H1 (cell line): ENCODE results near the gene DSTN. TPM values are rescaled to one million over a fixed set of nuclear protein-coding genes. Genes with fewer than 3 reads are reported as not detected.

Experiments used
- CTCF ChIA-PET: fragments of 300-600 bp; sonication (Branson Sonifier 250); formaldehyde crosslinking; loops from one replicate; lab custom pipeline; 2021; ENCODE audit not compliant: partially characterized antibody; lab: Charles Lee
- POLR2A ChIA-PET: fragments of 300-600 bp; sonication (Branson Sonifier 250); formaldehyde crosslinking; loops from one replicate; lab custom pipeline; 2021; ENCODE audit warnings: inconsistent platforms; ENCODE audit not compliant: partially characterized antibody; lab: Charles Lee
- DNase-seq, 2 experiments: peaks; one replicate each; pipeline versions ENCODE4 v3.0.0 to v3.0.0-alpha.2; 2010 to 2022; ENCODE audit warnings: low spot score in 2 of 2, low read depth in 1 of 2, mixed read lengths in 1 of 2
- FAIRE-seq: peaks from 2 replicates; lab custom pipeline; 2011; peaks lifted over from hg19 to GRCh38; lab: Jason Lieb, UNC
- H2AFZ ChIP-seq: 2 replicates; pipeline ENCODE4 v1.8.1; 2012; ENCODE audit warnings: low read length, inconsistent platforms
- H2AK5ac ChIP-seq: 2 replicates; pipeline ENCODE4 v1.6.1; 2013; ENCODE audit warnings: low read depth, low read length
- H2BK120ac ChIP-seq: replicated peaks from 2 replicates; pipeline ENCODE3; 2013; ENCODE audit warnings: low read depth, low read length, inconsistent platforms
- H2BK12ac ChIP-seq: 2 replicates; pipeline ENCODE4 v1.6.1; 2013; ENCODE audit warnings: low read depth, low read length
- H2BK15ac ChIP-seq: 2 replicates; pipeline ENCODE4 v1.6.1; 2013; ENCODE audit warnings: low read length
- H2BK20ac ChIP-seq: 2 replicates; pipeline ENCODE4 v1.6.1; 2013; ENCODE audit warnings: low read length
- H2BK5ac ChIP-seq: 2 replicates; pipeline ENCODE4 v1.6.1; 2013; ENCODE audit warnings: low read depth, low read length
- H3K14ac ChIP-seq: 2 replicates; pipeline ENCODE4 v1.6.1; 2013; ENCODE audit warnings: inconsistent platforms; ENCODE audit not compliant: insufficient read length
- H3K18ac ChIP-seq: 2 replicates; pipeline ENCODE4 v1.6.1; 2013; ENCODE audit warnings: low read length; ENCODE audit errors: extremely low read depth
- H3K23ac ChIP-seq: 2 replicates; pipeline ENCODE4 v1.6.1; 2013; ENCODE audit warnings: inconsistent platforms; ENCODE audit not compliant: insufficient read length
- H3K23me2 ChIP-seq: 2 replicates; pipeline ENCODE4 v1.6.1; 2013; ENCODE audit warnings: low read depth, low read length
- H3K27ac ChIP-seq: 2 replicates; pipeline ENCODE4 v1.6.1; 2011; ENCODE audit warnings: low read depth, low read length, inconsistent platforms
- H3K27me3 ChIP-seq, 4 experiments: replicated peaks in 1 of 4; 1 replicate in 1 of 4; 2 replicates in 3 of 4; pipeline versions ENCODE4 v1.6.1 to v1.8.1; 2011 to 2013; ENCODE audit warnings: low read length in 3 of 4, mild to moderate bottlenecking in 3 of 4, inconsistent platforms in 2 of 4, mixed read lengths in 2 of 4, moderate library complexity in 1 of 4; ENCODE audit not compliant: control insufficient read depth in 3 of 4, insufficient read depth in 3 of 4; ENCODE audit errors: extremely low read depth in 1 of 4
- H3K36me3 ChIP-seq, 4 experiments: 2 replicates each; pipeline versions ENCODE4 v1.6.1 to v1.8.1; 2011 to 2013; ENCODE audit warnings: mild to moderate bottlenecking in 4 of 4, low read length in 3 of 4, moderate library complexity in 2 of 4, control low read depth in 1 of 4, inconsistent platforms in 1 of 4; ENCODE audit not compliant: insufficient read depth in 4 of 4, control insufficient read depth in 2 of 4
- H3K4ac ChIP-seq: replicated peaks from 2 replicates; pipeline ENCODE3; 2013; ENCODE audit warnings: low read length, low read depth, mixed read lengths, inconsistent platforms; ENCODE audit not compliant: insufficient read length
- H3K4me1 ChIP-seq, 4 experiments: replicated peaks in 1 of 4; 1 replicate in 1 of 4; 2 replicates in 3 of 4; pipeline versions ENCODE4 v1.6.1 to v1.8.1; 2011 to 2013; ENCODE audit warnings: low read length in 3 of 4, inconsistent platforms in 2 of 4, mixed read lengths in 1 of 4; ENCODE audit not compliant: insufficient read depth in 4 of 4, control insufficient read depth in 3 of 4
- H3K4me2 ChIP-seq, 2 experiments: 2 replicates each; pipeline versions ENCODE4 v1.6.1 to v1.8.1; 2011 to 2013; ENCODE audit warnings: low read depth in 2 of 2, low read length in 2 of 2, control low read depth in 1 of 2, inconsistent platforms in 1 of 2, mild to moderate bottlenecking in 1 of 2; ENCODE audit not compliant: insufficient read depth in 1 of 2
- H3K4me3 ChIP-seq, 4 experiments: fragments of 200-600, 300-600 bp in 1 of 4; sonication (generic), shearing (Covaris generic), sonication (Bioruptor Twin) in 1 of 4; 2 replicates each; pipeline versions ENCODE4 v1.5.1 to v1.8.1; 2011 to 2016; ENCODE audit warnings: low read length in 4 of 4, low read depth in 3 of 4, control low read depth in 2 of 4, inconsistent platforms in 2 of 4, mild to moderate bottlenecking in 2 of 4, mixed read lengths in 1 of 4, moderate library complexity in 1 of 4; ENCODE audit not compliant: insufficient read depth in 2 of 4; ENCODE audit errors: extremely low read depth in 1 of 4
- H3K56ac ChIP-seq: replicated peaks from 2 replicates; pipeline ENCODE3; 2013; ENCODE audit warnings: low read depth, mild to moderate bottlenecking, mixed read lengths, low read length, inconsistent platforms; ENCODE audit not compliant: insufficient read length
- H3K79me1 ChIP-seq: 2 replicates; pipeline ENCODE4 v1.6.1; 2013; ENCODE audit warnings: low read depth, low read length, control low read depth
- H3K79me2 ChIP-seq, 2 experiments: 2 replicates each; pipeline versions ENCODE4 v1.6.1 to v1.8.1; 2012 to 2013; ENCODE audit warnings: low read length in 2 of 2, mild to moderate bottlenecking in 2 of 2, inconsistent platforms in 1 of 2; ENCODE audit not compliant: insufficient read depth in 2 of 2, control insufficient read depth in 1 of 2
- H3K9ac ChIP-seq, 4 experiments: replicated peaks in 1 of 4; 1 replicate in 1 of 4; 2 replicates in 3 of 4; pipeline versions ENCODE4 v1.6.1 to v1.8.1; 2011 to 2013; ENCODE audit warnings: low read depth in 3 of 4, low read length in 3 of 4, control low read depth in 2 of 4, mild to moderate bottlenecking in 2 of 4, moderate library complexity in 2 of 4, inconsistent platforms in 1 of 4; ENCODE audit errors: extremely low read depth in 1 of 4
- H3K9me3 ChIP-seq, 2 experiments: 2 replicates each; pipeline versions ENCODE4 v1.6.1 to v1.8.1; 2012 to 2013; ENCODE audit warnings: mild to moderate bottlenecking in 2 of 2, moderate library complexity in 2 of 2, control low read depth in 1 of 2, inconsistent platforms in 1 of 2, low read depth in 1 of 2, low read length in 1 of 2, mixed read lengths in 1 of 2; ENCODE audit not compliant: insufficient read depth in 2 of 2
- H4K20me1 ChIP-seq, 2 experiments: replicated peaks in 1 of 2; 2 replicates each; pipeline versions ENCODE3 to v1.8.1; 2011 to 2013; ENCODE audit warnings: inconsistent platforms in 2 of 2, low read length in 2 of 2, mild to moderate bottlenecking in 1 of 2; ENCODE audit not compliant: insufficient read depth in 2 of 2, control insufficient read depth in 1 of 2
- H4K5ac ChIP-seq: 2 replicates; pipeline ENCODE4 v1.6.1; 2013; ENCODE audit warnings: low read length, low read depth, mixed read lengths, inconsistent platforms; ENCODE audit not compliant: insufficient read length
- H4K8ac ChIP-seq: 2 replicates; pipeline ENCODE4 v1.8.0; 2013; ENCODE audit warnings: mild to moderate bottlenecking, moderate library complexity, low read length, inconsistent platforms; ENCODE audit not compliant: insufficient read depth; ENCODE audit errors: extremely low read depth
- H4K91ac ChIP-seq: replicated peaks from 2 replicates; pipeline ENCODE3; 2013; ENCODE audit warnings: low read length, mixed read lengths, inconsistent platforms; ENCODE audit not compliant: insufficient read length
- BACH1 ChIP-seq: IDR thresholded peaks from 2 replicates; pipeline ENCODE4 v1.6.1; 2012; ENCODE audit warnings: low read length, improper control_type of control experiment
- GABPA ChIP-seq: IDR thresholded peaks from 2 replicates; pipeline ENCODE4 v1.6.1; 2011; ENCODE audit warnings: mild to moderate bottlenecking, low read length, moderate library complexity, borderline replicate concordance; ENCODE audit not compliant: insufficient read depth
- TCF12 ChIP-seq: IDR thresholded peaks from 2 replicates; pipeline ENCODE4 v1.6.1; 2011; ENCODE audit warnings: low read depth, mild to moderate bottlenecking, low read length
- whole genome bisulfite sequencing, 2 experiments: shearing (Covaris generic) in 1 of 2; methylation state at CpG; one replicate each; pipeline versions ENCODE4 v1.1.6 to v1.1.7; 2013 to 2015; ENCODE audit warnings: low lambda C conversion rate in 2 of 2, mixed read lengths in 2 of 2, inconsistent platforms in 1 of 2, low coverage in 1 of 2, missing lambda C conversion rate in 1 of 2; ENCODE audit not compliant: insufficient replicate concordance in 2 of 2, insufficient coverage in 1 of 2, insufficient read length in 1 of 2; ENCODE audit errors: extremely low coverage in 1 of 2, missing lambda C conversion rate in 1 of 2; 5-methylcytosine and 5-hydroxymethylcytosine counted together
- polyA plus RNA-seq, 7 experiments: library from polyadenylated mRNA; depleted of rRNA in 3 of 7; stranded (reverse) in 5 of 7; unstranded in 2 of 7; fragments of >200 nt in 5 of 7; fragments of 200-250 nt in 2 of 7; gene quantifications; 1 replicate in 5 of 7; 2 replicates in 1 of 7; 4 replicates in 1 of 7; pipeline versions ENCODE4 v1.2.1 to v1.2.3, GENCODE V29; 2011 to 2013; ENCODE audit warnings: missing spikeins in 2 of 7, mixed read lengths in 2 of 7
- total RNA-seq: library from RNA; stranded (reverse); fragmentation: NEBNext Ultra II Directional; extraction: Animal tissue kit (Norgen Biotek cat#: 25700); gene quantifications from 2 replicates; pipeline ENCODE4 v1.2.1, GENCODE V29; 2021
- TF ChIP-seq, protein P1 (sequence below): IDR thresholded peaks from 2 replicates; pipeline ENCODE4 v1.6.1; 2012; ENCODE audit warnings: inconsistent platforms
- TF ChIP-seq, protein P2 (sequence below): IDR thresholded peaks from 2 replicates; pipeline ENCODE4 v1.6.1; 2012; ENCODE audit warnings: low read length, inconsistent platforms

DSTN gene
- total and polyA plus RNA-seq, 2 of the 8 experiments (the other 6 are each of a cell fraction or from before 2014, with no cell fraction given): 43.3 to 208 TPM

DNA sequence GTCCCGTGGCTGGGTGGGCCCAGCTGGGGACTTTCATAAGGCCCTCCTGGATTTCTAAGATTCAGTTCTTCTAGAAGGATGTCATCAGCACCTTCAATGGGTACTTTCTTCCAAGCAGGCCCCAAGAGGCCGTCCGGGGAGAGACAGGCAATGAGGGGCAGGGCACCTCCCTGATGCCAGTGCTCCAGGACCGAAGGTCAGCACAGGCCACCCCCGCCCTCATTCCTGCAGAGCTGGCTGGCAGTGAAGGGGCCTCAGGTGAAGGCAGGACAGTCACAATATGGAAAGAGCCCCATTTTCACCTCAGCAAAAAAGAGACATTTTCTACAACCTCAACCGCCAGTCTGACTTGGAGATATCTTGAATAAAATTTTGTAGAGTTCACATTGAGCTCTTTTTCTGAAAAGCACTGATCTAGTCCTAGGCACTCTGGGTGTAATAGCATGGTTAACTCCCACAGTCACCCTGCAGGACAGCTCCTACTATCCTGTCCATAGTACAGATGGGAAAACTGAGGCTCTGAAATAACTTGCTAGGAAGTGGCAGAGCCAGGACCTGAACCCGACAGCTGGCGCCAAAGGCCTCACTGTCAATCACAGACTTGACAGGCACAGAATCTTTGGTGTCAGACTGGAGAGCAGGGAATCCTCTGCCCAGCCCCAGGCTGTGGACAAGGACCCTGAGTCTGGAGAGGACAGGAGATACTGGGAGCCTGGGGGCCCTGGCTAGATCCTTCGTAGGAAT lies 61.9 kb downstream of the DSTN start:
- Histone ChIP-seq H2BK20ac (no peak overlapping the region), H2AFZ (no peak overlapping the region), H3K4ac (no peak overlapping the region), H3K4me3 (no peak overlapping the region), H3K36me3 (peaks cover 21 to 46% (median 42%) of the 10 kb centered on the region in 4 experiments), H2BK120ac (no peak overlapping the region), H3K23ac (no peak overlapping the region), H3K4me1 (peaks cover 0 to under 1% (median under 1%) of the 10 kb centered on the region in 4 experiments; a peak in 2 of 7 replicates), H3K18ac (no peak overlapping the region), H3K27ac (no peak overlapping the region), H4K8ac (no peak overlapping the region; the same call in 1 of the 2 replicates), H2BK5ac (no peak overlapping the region), H3K27me3 (no peaks in the 10 kb centered on the region), H3K56ac (no peak overlapping the region), H3K79me1 (peaks cover 2% of the 10 kb centered on the region), H4K20me1 (peaks cover 2 to 17% of the 10 kb centered on the region in 2 experiments), H2BK12ac (no peak overlapping the region), H3K23me2 (no peaks in the 10 kb centered on the region), H3K14ac (no peak overlapping the region), H4K91ac (no peak overlapping the region), H2AK5ac (no peak overlapping the region), H2BK15ac (no peak overlapping the region), H3K4me2 (no peak overlapping the region), H3K9me3 (no peaks in the 10 kb centered on the region), H4K5ac (no peak overlapping the region), H3K9ac (no peak overlapping the region), H3K79me2 (no peaks in the 10 kb centered on the region)
- ChIA-PET CTCF (interaction anchor here (0.9 to 8.3 kb wide), 6 partner anchors 8 to 17 kb away, joined by 3 to 95 read pairs (median 4); no protein-coding TSS in a partner anchor), POLR2A (no interaction called here)
- DNase-seq (no peak), FAIRE-seq (no peak)
- WGBS, 2 experiments: 91% methylated on average over 9 of the region's 9 CpGs; no CpG with 5 or more reads in 1 of the 2 experiments
- TF ChIP-seq BACH1 (no peak), GABPA (no peak), TCF12 (no peak)
- TF ChIP-seq, protein P1, sequence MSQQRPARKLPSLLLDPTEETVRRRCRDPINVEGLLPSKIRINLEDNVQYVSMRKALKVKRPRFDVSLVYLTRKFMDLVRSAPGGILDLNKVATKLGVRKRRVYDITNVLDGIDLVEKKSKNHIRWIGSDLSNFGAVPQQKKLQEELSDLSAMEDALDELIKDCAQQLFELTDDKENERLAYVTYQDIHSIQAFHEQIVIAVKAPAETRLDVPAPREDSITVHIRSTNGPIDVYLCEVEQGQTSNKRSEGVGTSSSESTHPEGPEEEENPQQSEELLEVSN: no peak
- TF ChIP-seq, protein P2, sequence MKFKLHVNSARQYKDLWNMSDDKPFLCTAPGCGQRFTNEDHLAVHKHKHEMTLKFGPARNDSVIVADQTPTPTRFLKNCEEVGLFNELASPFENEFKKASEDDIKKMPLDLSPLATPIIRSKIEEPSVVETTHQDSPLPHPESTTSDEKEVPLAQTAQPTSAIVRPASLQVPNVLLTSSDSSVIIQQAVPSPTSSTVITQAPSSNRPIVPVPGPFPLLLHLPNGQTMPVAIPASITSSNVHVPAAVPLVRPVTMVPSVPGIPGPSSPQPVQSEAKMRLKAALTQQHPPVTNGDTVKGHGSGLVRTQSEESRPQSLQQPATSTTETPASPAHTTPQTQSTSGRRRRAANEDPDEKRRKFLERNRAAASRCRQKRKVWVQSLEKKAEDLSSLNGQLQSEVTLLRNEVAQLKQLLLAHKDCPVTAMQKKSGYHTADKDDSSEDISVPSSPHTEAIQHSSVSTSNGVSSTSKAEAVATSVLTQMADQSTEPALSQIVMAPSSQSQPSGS: no peak
